Ammon's horn (tissue), 1 donor: ENCODE results near the gene KATNA1.
A peak's percentile ranks its signal among the peaks of the same experiment; 100 is the strongest.
"Not testable (repeated sequence)": the region's sequence is repeated elsewhere in the genome, so short reads cannot be mapped to it uniquely, and the experiment has no call there.

Source experiments
- DNase-seq: peaks from one replicate; pipeline ENCODE4 v3.0.0-alpha.2; 2016; ENCODE audit warnings: low spot score

Gene KATNA1

DNA sequence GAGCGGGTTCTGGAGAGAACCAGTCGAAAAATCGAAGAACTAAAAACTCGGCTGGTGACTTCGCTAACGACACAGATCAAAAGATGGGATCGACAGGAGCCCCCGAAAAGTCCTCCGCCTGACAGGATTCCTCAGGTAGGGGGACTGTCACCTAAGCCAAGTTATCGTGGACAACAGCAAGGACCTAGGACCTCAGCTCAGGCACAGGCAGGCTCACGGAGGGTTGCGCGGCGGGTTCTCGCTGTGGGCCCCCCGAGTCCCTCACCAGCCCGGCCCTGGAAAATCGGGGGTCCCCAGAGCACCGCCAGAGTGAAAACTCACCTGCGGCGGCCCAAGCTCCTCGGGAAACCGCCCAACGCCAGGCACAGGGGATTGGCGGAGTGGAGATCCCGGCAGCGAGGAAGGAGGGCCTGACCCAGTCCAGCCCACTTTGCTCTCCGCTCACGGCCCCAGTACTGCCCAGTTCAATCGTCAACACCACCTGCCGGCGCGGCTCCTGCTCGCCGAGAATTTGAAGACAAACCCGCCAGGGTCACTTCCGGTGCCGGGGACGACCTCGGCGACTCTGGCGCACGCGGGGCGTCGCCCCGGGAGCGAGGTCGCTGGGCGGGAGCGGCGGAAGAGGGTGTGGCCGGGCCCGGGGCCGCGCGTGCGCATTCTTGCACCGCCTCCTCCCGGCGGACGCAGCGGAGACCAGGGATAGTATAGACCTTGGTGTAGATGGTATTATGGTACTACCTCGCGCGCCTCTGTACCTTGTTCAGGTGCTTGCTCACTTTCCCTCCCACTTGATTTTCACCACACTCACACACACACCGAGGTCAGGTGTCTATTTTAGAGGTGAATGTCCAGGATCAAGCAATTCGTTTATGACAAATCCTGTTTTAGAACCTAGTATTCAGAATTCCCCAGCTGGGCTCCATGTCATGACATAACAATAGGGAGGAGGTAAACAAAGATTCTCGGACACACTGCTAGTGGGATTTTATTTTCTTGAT lies at the start of gene KATNA1:
TSS of gene KATNA1 (minus strand) at position 567 of the 998 bp plus-strand sequence. CDS start 10,167 bp downstream, outside the sequence.
- DNase-seq, result peak; percentile 87

DNA sequence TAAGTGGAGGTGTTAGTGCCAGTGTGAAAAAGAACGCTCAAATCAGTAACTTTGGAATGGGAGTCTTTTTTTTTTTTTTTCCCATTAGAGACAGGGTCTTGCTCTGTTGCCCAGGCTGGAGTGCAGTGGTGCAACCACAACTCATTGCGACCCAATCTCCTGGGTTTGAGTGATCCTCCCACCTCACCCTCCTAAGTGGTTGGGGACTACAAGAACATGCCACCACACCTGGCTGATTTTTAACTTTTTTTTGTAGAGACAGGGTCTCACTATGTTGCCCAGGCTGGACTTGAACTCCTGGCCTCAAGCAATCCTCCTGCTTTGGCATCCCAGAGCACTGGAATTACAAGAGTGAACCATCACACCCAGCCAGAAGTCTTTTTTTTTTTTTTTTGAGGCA lies 49.7 kb upstream of the KATNA1 start:
- DNase-seq, result no peak

DNA sequence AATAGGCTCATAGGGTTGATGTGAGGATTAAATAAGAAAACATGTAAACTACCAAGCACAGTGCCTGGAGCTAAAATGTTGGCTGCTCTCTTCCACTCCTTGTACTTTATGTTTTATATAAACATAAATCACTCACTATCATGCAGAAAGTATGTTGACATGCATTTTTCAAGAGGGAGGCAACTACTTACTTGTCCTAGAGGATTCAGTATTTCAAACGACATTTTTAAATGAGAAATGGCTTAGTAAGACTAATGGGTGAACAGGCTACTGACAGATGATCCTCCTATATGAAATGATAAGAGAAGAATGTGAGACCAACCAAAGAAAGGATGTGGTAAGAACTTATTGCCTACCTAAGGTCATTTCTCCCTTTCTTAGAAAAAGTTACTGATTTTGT lies 48.4 kb upstream of the KATNA1 start:
- no peak for DNase-seq

DNA sequence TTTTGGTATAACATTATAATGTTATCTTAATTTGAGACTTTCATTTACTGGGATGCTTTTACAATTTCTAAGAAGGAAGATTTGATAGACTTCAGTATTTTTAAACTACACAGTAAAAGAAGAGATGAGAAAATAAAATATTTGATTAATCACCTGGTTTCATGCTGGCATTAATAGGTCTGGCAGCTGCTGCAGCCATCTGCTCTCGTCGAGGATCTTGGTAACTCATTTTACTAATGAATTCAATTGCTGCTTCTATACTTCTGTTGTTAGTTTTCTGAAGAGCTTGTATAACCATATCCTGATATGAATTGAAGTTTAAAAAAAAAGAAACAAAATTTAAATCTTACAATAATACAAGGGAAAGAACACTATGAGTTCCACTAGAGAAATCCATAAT lies 46.4 kb upstream of the KATNA1 start:
- DNase-seq, result no peak

DNA sequence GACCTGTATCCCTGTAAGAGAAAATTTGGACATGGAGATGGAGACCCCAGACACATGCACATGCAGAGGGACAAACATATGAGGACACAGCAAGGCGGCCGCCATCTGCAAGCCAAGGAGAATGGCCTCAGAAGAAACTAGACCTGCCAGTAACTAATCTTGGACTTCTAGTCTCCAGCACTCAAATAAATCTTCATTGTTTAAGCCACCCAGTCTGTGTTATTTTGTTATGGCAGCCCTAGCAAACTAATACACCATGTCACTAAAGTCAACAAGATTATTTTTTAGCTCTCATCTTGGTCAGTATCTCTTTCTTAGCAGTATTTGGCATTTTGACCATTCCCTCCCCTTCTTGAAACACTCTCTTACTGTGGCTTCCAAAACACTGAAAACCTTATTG lies 42.7 kb upstream of the KATNA1 start:
- DNase-seq, result no peak

DNA sequence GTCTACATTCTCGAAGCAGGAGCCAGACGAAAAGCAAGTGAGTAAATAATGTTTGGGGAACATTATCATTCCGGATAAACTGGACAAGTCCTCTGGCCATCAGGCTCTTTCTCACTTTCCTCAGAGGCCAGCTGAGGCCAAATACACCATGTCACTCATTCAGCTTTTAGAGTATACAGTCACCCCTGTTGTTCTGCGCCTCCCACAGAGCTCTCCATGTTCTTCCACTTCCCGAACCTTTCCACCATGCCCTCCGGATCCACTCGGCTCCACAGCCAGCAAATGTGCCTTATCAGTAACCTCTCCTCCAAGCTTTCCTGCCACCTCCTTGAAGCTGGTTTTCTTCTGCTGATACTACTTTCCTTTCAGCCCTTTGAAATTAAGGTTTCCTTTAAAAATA lies 37.7 kb upstream of the KATNA1 start:
- no peak for DNase-seq

DNA sequence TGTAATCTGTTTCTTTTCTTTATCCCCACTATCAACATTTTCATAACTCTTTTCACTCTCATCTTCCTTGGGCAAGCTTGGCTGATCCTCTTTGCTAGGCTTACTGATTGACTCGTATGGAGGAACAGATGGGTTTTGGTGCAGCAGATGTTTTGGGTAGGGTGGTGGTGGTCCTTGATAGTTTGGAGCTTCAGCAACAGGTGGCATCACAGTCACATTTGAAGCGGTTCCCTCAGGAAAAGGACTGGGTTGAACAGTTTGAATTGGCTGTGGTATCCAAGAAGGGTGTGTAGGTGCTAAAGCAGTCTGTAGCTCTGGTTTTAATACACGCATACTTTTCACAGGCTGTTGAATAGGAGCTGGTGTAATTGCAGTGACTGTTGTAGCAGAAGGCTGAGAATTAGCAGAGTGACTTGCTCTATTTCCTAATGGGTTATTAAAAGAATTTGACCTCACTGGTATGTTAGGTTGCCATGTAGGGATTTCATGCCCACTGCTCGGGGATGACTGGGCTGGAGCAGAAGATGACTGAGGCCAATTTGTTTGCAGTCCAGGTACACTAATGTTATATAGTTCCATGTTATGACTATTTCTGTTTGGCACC lies 34.8 kb upstream of the KATNA1 start:
- peak; percentile 54 for DNase-seq

DNA sequence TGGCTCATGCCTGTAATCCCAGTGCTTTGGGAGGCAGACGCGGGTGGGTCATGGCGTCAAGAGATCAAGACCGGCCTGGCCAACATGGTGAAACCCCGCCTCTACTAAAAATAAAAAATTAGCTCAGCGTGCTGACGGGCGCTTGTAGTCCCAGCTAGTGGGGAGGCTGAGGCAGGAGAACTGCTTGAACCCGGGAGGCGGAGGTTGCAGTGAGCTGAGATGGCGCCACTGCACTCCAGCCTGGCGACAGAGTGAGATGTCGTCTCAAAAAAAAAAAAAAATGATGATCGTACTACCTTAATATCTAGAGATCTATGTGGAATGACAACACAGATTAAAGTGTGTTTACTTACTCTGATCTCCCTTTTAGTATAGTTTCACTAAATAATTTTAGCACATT lies 33.3 kb upstream of the KATNA1 start:
- not testable (repeated sequence) for DNase-seq

DNA sequence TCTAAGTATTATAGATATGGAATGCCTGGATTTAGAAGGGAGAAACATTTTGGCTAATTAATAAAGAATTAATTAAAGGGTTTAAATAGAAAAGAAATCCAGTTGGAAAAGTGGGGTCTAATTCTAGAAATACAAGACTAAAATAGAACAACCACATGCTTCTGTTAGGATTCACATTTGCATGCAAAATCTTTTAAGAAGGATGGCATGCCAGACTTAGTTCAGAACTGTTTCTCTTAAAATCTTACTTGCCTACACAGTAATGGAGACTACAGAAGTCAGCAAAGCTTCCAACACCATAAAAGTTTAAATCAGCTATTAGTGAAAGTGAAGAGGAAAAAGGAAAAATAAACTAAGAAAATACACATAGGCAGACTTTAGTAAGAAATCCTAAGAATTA lies 32.7 kb upstream of the KATNA1 start:
- DNase-seq, result no peak

DNA sequence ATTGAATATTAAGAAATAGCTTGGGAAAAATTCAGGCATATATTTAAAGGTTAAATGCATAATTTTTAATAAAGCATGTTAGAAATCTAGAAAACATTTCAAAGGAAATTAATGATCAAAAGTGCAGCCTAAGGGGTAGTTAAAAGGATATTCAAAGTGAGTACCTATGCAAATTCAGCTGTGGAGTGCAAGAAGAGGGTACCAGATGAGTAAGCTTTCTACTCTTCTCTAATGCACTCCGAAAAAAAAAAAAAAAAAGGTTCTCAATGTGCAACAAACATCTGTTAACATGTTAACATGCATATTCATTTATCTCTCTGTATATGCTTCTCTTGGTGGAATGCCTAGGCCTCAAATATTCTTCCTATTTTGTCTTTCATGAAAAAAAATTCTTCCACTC lies 32.0 kb upstream of the KATNA1 start:
- DNase-seq, result no peak

DNA sequence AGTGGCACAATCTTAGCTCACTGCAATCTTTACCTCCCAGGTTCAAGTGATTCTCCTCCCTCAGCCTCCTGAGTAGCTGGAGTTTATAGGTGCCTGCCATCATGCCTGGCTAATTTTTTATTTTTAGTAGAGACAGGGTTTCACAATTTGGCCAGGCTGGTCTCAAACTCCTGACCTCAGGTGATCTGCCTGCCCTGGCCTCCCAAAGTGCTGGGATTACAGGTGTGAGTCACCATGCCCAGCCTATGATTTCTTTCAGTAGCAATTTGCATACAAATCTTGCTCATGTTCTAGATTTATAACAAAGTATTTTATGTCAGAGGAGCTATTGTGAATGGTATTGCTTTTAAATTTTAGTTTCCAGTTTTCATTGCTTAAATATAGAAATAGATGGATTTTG lies 23.8 kb upstream of the KATNA1 start:
- DNase-seq, result not testable (repeated sequence)

DNA sequence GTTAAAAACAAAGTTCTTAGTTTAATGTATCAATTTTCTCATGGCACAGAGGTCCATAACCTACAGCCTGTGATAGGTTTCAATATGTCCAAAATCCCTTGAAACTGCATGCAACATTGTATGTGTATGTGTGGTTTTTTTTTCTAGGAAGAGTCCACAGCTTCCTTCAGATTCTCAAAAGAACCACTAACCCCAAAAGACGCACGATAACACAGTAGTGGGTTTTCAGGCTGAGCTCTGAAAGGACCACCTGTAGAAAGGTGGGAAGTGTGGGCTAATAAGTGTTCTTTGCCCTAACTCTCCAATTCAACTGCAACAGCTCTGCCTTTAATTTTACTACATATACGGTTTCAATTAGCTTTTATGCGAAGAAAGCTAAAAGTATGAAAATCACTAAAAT lies 11.5 kb upstream of the KATNA1 start:
- no peak for DNase-seq

DNA sequence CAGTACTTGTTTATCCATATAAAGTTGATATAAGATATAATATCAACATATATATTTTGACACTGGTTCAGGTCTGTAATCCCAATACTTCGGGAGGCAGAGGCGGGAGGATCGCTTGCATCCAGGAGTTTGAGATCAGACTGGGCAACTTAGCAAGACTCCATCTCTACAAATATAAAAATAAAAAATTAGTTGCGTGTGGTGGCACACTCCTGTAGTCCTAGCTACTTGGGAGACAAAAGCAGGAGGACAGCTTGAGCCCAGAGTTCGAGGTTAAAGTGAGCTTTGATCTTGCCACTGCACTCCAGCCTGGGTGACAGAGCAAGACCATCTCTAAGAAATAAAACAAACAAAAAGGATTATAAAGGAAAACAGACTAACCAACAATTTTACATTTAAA lies 8.9 kb upstream of the KATNA1 start:
- no peak for DNase-seq

DNA sequence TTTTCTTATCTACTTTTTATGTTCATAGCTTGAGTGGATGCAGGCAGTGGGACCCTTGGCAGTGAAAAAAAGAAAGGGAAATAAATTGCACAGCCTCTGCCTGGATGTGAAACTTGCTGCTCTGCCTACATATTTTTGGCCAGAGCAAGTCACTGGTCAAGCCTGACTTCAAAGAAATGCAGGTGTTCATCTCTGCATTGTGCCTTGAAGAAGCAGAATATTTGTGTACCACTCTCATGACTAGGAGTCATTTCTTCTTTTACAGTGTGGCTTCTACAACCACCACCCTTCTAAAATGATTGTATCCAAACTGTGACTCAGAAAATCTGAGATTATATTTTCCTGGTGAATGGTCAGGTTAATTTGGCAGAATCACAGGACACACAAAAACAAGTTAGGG lies 2.5 kb upstream of the KATNA1 start:
- DNase-seq, result no peak

DNA sequence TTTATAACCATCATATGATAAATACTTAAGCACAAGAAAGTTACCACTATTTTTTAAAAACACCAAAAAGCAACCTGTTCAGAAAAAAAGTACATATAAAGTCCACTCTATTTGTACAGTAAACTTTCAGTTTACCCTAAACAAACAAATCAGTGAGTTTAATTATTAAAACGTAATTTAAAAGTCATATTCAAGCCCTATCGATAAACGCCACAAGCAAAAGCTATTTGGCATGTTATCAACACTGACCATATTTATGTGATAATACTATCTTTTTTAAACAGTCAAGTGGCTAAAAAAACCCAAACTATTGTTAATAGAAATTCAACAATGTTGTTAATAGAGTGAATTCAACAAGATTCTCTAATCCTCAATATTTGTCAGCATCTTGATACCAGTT lies 1.9 kb downstream of the KATNA1 start:
- no peak for DNase-seq

DNA sequence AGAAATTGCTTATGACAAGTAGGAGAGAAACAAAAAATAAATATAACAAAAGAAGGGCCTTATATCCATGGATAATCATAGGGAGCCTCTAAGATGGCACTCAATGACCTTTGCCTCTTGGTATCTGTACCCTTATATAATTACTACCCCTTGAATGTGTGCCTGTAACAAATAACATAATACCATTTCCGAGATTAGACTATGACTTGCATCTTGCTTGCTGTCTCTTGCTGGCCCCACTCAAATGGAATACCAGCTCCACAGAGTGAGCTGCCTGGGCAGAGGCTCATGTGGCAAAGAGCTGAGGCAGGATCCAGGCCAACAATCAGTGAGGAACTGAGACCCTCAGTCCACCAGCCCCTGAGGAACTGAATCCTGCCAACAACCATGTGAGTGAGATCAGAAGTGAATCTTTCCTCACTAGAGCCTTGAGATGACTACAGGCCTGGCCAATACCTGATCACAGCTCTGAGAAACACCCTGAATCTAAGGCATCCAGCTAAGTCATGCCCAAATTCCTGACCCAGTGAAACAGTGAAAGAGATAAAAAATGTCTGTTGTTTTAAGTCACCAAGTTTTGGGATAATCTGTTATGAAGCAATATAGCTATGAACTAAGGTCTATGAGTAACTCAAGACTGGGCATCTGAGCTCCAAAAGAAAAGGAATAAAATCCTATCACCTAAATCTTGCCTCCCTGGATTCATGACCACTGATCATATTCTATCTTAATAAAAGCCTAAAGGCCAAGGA lies 5.5 kb downstream of the KATNA1 start:
- DNase-seq, result no peak

DNA sequence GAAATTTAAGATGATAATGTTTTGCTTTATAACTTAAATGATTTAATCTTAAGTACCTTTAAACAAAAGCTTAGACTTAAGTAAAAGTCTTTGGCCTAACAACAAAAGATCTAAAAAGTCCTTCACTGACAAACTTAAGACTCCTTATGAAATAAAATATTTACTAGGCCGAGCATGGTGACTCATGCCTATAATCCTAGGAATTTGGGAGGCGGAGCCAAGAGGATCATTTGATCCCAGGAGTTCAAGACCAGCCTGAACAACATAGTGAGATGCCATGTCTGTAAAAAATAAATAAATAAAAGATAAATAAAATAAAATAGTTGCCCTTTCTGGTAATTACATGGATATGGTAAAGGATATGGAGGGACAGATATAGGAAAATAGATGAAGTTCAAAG lies 12.4 kb downstream of the KATNA1 start:
- DNase-seq, result no peak

DNA sequence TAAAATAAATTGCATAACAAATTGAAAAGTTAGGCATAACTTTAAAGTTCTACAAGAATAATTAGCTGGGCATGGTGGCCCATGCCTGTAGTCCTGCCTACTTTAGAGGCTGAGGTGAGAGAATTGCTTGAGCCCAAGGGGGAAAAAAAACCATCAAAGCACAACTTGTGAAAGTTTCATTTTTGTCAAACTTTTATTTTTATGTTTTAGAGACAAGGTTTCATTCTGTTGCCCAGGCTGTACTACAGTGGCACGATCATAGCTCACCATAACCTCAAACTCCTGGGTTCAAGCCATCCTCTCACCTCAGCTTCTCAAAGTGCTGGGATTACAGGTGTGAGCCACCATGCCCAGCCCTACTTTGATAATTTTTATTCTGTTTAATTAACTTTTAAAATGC lies 14.2 kb downstream of the KATNA1 start:
- DNase-seq, result no peak

DNA sequence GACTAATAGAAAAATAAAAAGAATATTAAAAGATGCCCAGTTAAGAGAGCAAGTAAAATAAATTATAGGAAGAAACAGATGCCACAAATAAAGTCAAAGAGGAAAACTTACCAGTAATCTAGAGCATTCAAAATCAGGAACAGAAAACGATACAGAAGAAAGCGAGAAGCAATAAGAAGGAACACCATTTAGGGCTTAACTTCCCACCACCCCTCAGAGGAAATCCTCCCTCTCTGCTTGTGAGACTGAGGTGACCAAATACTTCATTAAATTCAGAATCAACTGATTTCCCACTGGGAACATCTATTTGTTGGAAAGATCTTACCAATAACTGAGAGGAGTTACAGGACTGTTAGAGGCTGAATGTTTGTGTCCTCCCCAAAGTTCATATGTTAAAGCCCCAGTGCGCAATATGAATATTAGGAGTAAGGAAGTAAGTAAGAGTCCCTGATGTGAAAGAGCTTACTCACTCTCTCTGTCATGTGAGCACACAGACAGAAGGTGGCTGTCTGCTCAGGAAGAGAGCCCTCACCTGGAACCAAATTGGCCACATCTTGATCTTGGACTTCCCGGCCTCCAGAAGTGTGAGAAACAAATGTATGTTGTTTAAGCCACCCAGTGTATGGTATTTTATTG lies 19.5 kb downstream of the KATNA1 start:
- DNase-seq, result peak; percentile 15

DNA sequence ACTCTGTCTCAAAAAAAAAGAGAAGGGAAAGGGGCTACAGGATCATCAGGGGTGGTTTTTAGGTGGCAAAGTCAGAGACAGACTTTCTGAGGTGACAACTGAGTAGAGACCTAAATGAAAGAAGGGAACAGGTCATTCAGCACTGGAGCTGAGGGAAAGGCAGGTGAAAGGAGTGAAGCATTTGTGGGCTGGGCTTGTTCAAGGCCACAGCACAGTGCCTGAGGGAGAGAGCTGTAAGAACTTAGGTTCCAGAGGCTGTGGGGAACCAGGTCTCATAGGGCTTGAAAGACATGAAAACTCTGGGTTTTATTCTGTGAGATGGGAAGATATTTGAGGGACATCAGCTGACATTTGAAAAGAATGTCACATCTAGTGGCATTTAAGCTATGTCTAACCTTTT lies 20.8 kb downstream of the KATNA1 start:
- no peak for DNase-seq

DNA sequence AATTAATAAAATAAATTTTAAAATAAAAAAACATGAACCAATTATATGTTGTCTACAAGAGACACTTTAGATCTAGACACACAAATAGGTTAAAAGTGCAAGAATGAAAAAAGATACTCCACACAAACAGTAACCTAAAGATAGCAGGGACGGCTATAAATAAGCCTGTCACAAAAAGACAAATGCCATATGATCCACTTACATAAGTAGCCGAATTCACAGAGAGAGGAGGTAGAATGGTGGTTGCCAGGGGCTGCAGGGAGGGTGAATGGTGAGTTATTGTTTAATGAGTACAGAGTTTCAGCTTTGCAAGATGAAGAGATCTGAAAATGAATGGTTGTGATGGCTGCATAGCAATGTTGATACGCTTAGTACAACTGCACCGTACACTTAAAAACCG lies 32.7 kb downstream of the KATNA1 start:
- DNase-seq, result no peak

DNA sequence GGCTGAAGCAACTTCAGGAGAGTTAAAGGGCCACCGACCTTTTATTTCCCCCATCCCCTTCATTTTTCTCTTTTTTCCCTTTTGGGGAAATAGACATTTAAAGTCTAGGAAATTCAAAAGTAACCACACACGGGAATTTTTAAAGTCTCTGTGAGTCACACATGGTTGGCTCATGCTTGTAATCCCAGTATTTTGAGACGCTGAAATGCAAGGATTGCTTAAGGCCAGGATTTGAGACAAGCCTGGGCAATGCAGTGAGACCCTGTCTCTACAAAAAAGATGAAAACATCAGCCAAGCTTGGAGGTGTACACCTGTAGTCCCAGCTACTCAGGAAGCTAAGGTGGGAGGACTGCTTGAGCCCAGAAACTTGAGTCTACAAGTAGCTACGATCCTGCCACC lies 34.2 kb downstream of the KATNA1 start:
- no peak for DNase-seq
